LNCAP (cell line): ENCODE data around the gene WDR46.

ENCODE experiments used
- TF ChIP-seq, protein P1 (sequence below): fragments of 450-650 bp; IDR thresholded peaks from 2 replicates; pipeline ENCODE4 v1.5.1; 2017; ENCODE audit warnings: mild to moderate bottlenecking

Gene WDR46

DNA sequence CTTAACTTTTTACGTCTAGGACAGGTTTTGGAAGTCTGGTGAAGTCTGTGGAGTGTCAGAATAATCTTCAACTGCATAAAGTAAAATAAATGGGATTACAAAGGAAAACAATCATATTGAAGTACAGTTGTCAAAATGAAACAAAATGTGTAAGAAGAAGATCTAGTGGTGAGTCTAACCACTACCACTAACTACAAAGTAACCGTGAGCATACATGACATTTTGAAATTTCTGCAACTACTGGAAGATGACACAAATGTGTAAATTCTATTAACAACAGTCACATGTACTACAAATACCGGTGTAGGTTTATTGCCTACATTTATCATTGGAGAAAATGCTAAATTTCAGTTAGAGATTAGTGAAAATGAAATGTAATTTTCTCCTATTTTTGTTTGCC is 47.1 kb downstream of the WDR46 start:
- TF ChIP-seq, protein P1, sequence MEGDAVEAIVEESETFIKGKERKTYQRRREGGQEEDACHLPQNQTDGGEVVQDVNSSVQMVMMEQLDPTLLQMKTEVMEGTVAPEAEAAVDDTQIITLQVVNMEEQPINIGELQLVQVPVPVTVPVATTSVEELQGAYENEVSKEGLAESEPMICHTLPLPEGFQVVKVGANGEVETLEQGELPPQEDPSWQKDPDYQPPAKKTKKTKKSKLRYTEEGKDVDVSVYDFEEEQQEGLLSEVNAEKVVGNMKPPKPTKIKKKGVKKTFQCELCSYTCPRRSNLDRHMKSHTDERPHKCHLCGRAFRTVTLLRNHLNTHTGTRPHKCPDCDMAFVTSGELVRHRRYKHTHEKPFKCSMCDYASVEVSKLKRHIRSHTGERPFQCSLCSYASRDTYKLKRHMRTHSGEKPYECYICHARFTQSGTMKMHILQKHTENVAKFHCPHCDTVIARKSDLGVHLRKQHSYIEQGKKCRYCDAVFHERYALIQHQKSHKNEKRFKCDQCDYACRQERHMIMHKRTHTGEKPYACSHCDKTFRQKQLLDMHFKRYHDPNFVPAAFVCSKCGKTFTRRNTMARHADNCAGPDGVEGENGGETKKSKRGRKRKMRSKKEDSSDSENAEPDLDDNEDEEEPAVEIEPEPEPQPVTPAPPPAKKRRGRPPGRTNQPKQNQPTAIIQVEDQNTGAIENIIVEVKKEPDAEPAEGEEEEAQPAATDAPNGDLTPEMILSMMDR: no peak

- TF ChIP-seq, protein P1: no peak
These were observed 51.3 kb downstream of the WDR46 start for GRCh38 chr6:33237741-33238140.

- TF ChIP-seq, protein P1: no peak
These were observed 52.2 kb downstream of the WDR46 start for GRCh38 chr6:33236852-33237251.

- TF ChIP-seq, protein P1: no peak
These were observed 52.7 kb downstream of the WDR46 start for GRCh38 chr6:33236328-33236727.

DNA sequence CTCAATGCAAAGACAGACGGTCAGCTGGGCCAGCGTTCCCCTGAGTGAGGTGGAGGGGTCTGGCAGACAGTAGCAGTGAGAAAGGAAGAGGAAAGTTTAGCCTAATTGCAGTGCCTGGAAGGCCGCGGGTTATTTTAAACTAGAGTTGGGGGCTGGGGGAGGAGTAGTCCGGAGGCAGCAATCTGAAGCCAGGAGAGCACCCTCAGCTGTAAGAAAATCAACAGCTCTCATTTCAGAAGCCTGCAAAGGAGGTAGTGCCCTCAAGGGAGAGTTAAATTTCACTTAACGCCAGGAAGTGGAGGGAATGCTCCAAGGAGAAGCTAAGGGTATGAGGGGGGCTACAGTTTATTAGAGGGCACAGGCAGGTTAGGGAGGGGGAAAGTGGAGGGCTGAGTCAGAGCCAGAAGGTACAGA is 53.8 kb downstream of the WDR46 start:
- TF ChIP-seq, protein P1: no peak
